ENCODE results near the gene MNX1.

Gene MNX1

DNA sequence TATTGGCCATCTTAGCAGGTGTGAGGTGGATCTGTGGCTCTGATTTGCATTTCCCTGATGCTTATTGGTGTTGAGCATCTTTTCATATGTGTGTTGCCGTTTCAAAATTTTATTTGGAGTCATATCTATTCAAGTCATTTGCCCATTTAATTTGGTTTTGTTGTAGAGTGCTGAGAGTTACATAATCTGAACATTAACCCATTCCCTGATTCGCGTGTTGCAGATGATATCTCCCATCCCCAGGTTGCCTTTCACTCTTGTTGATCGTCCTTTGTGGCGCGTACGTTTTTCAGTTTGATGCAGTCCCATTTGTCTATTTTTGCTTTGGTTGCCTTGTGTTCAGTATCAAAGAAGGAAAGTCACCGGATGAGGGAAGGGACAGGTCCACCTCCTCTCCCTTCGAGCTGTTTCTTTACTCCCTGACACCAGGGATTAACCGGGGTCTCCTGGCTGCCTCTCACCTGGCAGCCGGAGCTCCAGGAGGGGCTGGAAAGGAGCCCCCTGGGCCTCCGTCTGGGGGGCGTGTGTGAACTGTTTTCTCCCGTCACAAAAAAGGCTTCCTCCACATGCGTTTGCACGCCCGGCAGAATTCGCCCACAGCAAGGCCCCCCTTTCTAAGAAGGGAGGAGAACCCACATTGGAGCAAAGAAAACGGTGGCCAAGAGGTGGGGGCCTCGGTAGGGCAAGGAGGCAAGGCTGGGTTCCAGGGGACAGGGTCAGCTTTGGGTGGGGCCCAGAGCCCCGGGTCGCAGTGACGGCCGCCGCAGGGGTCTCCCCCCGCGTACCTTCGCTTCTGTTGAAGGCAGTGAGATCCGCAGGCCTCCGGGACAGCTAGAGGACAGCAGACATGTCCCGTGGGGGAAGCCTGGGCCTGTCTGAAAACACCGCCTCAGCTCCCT, 8.3 kb downstream of the MNX1 start:
- no peak for DNase-seq

- DNase-seq: no peak
Measured at GRCh38 chr7:157000741-157001653, 9.5 kb downstream of the MNX1 start.

DNA sequence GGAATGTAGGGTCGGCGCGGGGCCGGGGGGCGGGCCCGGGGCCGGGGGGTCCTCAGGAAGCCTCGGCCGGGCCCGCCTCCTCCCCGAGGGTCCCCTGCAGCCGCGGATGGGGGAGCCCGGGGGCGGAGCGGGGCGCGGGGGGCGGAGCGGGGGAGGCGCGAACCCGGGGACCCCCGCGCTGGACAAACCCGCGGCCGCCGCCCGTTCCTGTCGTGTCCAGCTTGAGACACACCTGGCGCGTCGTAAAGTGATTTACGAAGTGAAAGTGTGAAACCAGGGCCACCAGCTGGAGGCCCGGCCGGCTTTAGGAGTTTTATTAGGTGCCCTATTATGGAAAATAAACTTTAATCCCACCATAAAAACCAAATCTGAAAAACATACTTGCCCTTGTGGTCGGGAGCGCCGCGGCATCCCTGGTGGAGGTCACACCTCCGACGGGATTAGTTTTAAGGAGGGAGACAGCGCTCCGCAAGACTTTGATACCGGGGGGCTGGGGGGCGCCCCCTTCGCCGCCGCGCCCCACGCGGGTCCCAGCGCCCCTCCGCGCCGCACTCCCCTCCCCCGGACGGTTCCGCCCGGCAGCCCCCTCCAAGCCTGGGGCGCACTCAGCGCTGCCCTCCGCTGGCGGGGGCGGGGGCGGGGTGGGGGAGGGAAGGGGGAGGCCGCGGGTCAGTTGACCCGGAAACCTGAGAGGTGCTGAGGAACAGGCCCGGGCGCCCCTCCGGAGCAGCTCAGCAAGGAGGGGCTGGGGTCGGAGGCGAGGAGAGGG, 10.3 kb downstream of the MNX1 start:
- no peak for DNase-seq

GRCh38 chr7:156998988-156999957, 11.2 kb downstream of the MNX1 start:
- no peak for DNase-seq

DNA sequence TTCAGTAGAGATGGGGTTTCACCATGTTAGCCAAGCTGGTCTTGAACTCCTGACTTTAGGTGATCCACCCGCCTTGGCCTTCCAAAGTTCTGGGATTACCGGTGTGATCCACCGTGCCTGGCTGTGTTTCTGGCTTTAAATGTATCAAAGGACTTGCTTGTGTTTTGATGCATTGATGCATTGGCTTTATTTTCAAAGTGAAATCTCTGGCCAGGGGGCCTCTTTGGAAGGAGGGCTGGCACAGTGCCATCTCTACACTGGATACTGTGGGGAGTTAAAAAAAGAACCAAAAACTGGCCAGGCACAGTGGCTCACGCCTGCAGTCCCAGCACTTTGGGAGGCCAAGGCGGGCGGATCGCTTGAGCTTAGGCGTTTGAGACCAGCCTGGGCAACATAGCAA, 16.0 kb downstream of the MNX1 start:
- no peak for DNase-seq

- no peak for DNase-seq
Measured at GRCh38 chr7:156993925-156994235, 16.6 kb downstream of the MNX1 start.

DNA sequence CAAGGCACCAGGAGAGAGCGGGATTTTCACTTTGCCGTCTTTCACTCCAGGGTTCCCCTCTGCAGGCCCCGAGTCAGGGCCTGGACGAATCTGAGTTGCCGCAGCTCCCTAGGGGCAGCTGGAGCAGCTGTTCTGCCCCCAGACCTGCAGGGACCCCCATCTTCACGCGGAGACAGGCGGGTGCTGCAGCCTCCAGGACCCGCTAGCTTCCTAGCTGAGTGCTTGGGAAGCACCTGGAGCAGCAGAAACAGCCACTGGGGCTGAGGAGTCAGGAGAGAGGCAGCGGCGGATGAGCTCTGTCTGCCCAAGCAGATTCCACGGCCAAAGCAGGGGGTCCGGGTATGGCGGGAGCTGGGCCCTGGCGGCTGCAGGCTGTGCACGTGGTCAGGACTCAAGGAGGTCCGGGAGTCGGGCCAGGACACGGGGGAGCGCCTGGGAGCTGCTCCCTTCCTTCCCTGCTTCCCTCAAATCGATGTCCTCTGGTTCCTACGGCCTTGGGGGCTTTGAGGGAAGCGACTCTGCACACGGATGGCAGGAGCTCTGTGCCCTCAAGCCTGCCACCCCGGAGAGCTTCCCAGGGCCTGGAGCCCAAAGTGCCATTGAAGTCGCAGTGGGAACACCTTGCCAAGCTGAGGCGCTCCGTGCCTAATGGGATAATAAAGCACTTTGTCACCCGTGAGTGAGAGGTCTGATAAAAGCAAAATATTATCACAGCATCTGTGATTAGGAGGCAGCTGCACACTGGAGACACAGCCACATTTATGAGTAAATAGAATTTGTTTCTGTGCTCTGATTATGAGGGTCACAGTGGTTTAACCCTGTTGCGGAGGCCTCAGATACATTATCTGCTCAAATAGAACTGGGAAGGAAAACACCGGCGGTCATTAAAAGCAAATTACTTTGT, 17.2 kb downstream of the MNX1 start:
- no peak for DNase-seq

- no peak for DNase-seq
Measured at GRCh38 chr7:156989766-156990535, 20.5 kb downstream of the MNX1 start.

DNA sequence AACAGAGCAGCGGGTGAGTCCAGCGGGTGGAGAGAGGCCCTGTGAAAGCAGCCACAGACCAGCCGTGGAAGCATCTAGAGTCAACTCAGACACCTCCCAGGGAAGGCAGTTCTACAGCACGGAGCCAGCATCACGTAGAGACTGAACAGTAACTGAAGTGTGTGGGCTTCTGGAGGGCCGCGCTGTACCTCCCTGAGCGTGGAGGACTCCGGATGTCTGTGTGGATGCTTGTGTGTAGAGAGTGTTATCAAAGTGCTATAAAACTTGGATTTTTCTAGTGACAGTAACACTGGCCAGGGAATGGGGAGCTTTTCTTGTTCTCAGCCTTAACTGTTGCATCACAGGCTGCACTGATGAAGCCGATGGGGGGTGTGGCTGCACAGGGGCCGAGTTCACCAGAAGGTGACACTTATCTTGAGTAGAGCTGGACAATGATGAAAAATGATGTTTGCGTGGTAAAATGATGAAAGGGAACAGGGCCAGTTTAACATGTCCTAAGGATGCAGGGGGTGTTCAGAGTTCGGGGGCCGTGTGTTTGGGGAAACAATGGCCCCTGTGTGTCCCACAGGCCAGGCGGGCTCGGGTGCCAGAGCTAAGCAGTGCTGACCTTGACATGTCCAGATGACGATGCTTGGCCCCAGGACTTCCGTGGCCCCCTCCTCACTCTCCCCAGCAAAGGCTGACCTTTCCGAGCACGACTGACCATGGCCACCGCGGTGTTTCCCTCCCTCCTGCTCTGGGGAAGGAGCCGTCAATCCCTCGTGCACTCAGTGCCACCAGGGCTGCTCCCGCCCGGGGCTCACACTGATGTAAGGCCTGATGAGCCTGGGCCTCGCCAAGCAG, 21.9 kb downstream of the MNX1 start:
- DNase-seq: no peak

DNA sequence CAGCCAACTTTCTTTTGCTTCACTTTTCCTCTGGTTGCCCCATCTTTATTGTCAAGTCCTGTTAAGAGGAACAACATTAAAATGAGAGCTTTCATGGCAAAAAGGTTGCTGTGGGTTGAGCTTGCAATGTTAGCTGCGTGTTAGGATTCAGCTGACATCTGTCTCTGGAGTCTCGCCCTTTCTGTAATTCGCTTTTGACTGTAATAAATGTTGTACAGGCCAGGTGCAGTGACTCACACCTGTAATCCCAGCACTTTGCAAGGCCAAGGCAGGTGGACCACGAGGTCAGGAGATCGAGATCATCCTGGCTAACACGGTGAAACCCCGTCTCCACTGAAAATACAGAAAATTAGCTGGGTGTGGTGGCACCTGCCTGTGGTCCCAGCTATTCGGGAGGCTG, 24.1 kb downstream of the MNX1 start:
- no peak for DNase-seq

GRCh38 chr7:156985101-156985992, 25.1 kb downstream of the MNX1 start:
- no peak for DNase-seq

GRCh38 chr7:156984174-156984891, 26.1 kb downstream of the MNX1 start:
- no peak for DNase-seq

DNA sequence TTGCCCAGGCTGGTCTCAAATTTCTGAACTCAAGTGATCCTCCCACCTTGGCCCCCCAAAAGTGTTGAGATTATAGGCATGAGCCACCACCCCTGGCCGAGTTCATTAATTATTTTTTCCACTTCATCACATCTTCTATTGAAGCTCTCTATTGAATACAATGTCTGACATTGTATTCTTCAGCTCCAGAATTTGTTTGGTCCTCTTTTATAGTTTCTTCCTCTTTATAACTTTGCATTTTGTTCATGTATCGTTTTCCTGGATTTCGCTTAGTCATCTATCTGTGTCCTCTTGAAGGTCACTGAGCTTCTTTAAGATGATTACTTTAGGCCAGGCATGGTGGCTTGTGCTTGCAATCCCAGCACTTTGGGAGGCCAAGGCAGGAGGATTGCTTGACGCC, 30.8 kb downstream of the MNX1 start:
- DNase-seq: no peak

GRCh38 chr7:156979007-156979606, 31.4 kb downstream of the MNX1 start:
- no peak for DNase-seq

- DNase-seq: no peak
Measured at GRCh38 chr7:156975620-156976019, 34.8 kb downstream of the MNX1 start.

DNA sequence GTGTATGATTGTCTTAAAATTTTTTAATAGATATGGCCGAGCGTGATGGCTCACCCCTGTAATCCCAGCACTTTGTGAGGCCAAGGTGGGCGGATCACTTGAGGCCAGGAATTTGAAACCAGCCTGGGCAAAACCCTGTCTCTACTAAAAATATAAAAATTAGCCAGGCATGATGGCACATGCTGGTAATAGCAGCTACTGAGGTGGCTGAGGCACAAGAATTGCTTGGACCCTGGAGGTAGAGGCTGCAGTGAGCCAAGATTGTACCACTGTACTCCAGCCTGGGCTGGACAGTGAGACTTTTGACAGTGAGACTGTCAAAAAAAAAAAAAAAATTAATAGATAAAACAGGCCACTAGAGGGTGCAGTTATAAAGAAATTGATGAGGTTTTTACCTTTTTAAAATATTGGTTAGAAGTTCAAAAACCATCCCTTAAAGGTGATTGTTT, 40.5 kb downstream of the MNX1 start:
- DNase-seq: peak; percentile 16

GRCh38 chr7:156968183-156968582, 42.3 kb downstream of the MNX1 start:
- DNase-seq: no peak
